Activated T-helper 17 cell treated with anti-CD3 and anti-CD28 coated beads, Interleukin-2, amount 50 U/mL, for 72 hours (primary cell): Measurements from ENCODE around the gene PHF21A. TPM values are rescaled to one million over a fixed set of nuclear protein-coding genes. Genes with fewer than 3 reads are reported as not detected.

ENCODE experiments used
- ATAC-seq: fragments of 150-1000 bp; cut with Tn5 transposase; replicated peaks from 2 replicates; pipeline ENCODE4 v1.10.0; 2021; ENCODE audit warnings: mild to moderate bottlenecking, moderate library complexity
- H3K27ac Mint-ChIP-seq: one replicate; pipeline ENCODE4 v1.8.0; 2022; ENCODE audit warnings: mixed read lengths
- H3K27me3 Mint-ChIP-seq: one replicate; pipeline ENCODE4 v1.8.0; 2022; ENCODE audit warnings: mixed read lengths
- H3K36me3 Mint-ChIP-seq: one replicate; pipeline ENCODE4 v1.8.0; 2022; ENCODE audit warnings: low read depth, mild to moderate bottlenecking, mixed read lengths
- H3K4me1 Mint-ChIP-seq: one replicate; pipeline ENCODE4 v1.8.0; 2022; ENCODE audit warnings: mixed read lengths
- H3K4me3 Mint-ChIP-seq: one replicate; pipeline ENCODE4 v1.8.0; 2022; ENCODE audit warnings: mild to moderate bottlenecking, mixed read lengths
- H3K9me3 Mint-ChIP-seq: one replicate; pipeline ENCODE4 v1.8.0; 2022; ENCODE audit warnings: mixed read lengths
- total RNA-seq, 2 donors: library from RNA; stranded (reverse); gene quantifications; one replicate each; pipeline ENCODE4 v1.2.3, GENCODE V29; 2022

PHF21A gene
- 10 to 100 TPM; 33.5 to 91.7 TPM for total RNA-seq

DNA sequence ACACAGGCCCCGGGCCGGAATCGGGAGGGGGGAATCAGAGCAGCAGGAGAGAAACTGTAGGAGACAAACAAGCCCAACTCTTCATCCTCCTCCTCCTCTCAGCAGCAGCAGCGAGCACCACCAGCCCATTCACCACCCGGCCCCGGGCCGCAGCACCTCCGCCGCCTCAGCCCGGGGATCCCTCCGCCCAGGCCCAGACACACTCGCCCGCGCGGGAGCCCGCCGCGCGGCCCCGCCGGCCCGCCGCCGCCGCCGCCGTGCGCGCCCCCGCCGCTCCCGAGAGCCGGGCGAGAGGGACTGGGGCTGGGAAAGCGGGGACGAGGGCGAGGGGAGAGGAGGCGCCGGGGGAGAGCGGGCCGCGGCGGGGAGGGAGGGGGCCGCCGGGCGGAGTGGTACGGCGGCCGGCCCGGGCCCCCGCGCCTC lies at the start of gene PHF21A:
Gene PHF21A (minus strand): TSS at position 154 of the 423 bp plus-strand sequence. CDS start 37,235 bp downstream, outside the sequence.
- H3K27ac Mint-ChIP-seq: peak within 1 kb of the TSS; percentile 91
- peaks cover 29% of the 10 kb centered on the region for H3K36me3 Mint-ChIP-seq
- H3K9me3 Mint-ChIP-seq: no peaks in the 10 kb centered on the region
- peak within 1 kb of the TSS; percentile 92 for H3K4me3 Mint-ChIP-seq
- peaks cover 17% of the 10 kb centered on the region for H3K4me1 Mint-ChIP-seq
- H3K27me3 Mint-ChIP-seq: no peaks in the 10 kb centered on the region
- ATAC-seq: peak; percentile 76

DNA sequence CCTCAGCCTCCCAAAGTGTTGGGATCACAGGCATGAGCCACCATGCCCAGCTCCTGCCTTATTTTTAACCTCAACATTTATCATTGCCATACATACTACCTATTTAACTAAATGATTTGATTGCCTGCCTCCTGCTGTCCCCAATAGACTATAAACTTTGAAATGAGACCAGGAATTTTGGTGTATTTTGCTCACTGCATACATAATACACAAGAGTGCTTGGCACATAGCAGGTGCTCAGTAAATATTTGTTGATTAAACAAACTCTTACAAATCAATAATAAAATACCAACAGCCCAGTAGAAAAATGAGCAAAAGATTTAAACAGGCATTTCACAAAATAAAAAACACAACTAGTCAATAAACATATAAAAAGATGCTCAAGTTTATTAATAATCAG lies 49.5 kb upstream of the PHF21A start:
- peaks cover 27% of the 10 kb centered on the region for H3K27me3 Mint-ChIP-seq
- no peak for ATAC-seq
- no peaks in the 10 kb centered on the region for H3K9me3 Mint-ChIP-seq
- no peak overlapping the region for H3K27ac Mint-ChIP-seq
- H3K4me3 Mint-ChIP-seq: no peak overlapping the region
- no peaks in the 10 kb centered on the region for H3K4me1 Mint-ChIP-seq
- H3K36me3 Mint-ChIP-seq: no peaks in the 10 kb centered on the region

DNA sequence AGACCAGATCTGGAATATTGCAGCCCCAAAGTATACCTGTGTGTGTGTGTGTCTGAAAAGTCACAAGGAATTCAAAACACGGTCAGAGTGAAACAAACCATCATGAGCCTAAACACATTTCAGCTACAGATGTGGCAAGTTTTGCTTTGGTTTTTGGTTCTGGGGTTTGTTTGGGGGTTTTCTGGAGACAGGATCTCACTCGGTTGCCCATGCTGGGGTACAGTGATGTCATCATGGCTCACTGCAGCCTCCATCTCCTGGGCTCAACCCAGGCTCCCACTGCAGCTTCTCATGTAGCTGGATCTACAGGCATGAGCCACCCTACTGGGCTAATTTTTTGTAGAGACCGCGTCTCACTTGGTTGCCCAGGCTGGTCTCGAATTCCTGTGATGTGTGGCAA lies 41.4 kb upstream of the PHF21A start:
- Mint-ChIP-seq H3K4me3 (no peak overlapping the region), H3K27me3 (peaks cover 35% of the 10 kb centered on the region), H3K4me1 (no peaks in the 10 kb centered on the region), H3K27ac (no peak overlapping the region), H3K9me3 (no peaks in the 10 kb centered on the region), H3K36me3 (no peaks in the 10 kb centered on the region)
- peak; percentile 73 for ATAC-seq

DNA sequence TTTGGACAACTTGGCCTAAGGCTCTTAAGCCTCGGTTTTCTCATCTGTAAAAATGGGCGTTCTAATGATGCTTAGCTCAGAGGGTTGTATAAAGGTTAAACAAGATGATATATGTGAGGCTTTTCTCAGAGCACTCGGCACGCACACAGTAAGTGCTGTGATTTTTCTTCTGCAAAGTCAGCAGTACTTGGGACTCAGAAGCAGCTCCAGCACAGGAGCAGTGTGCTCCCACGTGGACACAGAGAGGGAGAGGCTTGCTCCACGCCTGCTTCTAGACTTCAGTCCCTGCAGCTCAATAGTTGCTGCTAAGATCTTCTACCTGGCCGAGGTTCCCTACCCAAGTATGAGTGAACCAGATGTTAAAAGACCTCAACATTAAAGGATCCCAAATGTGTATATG lies 39.9 kb upstream of the PHF21A start:
- no peak overlapping the region for H3K4me3 Mint-ChIP-seq
- H3K27me3 Mint-ChIP-seq: peaks cover 33% of the 10 kb centered on the region
- H3K36me3 Mint-ChIP-seq: no peaks in the 10 kb centered on the region
- ATAC-seq: no peak
- H3K4me1 Mint-ChIP-seq: no peaks in the 10 kb centered on the region
- no peaks in the 10 kb centered on the region for H3K9me3 Mint-ChIP-seq
- H3K27ac Mint-ChIP-seq: no peak overlapping the region

DNA sequence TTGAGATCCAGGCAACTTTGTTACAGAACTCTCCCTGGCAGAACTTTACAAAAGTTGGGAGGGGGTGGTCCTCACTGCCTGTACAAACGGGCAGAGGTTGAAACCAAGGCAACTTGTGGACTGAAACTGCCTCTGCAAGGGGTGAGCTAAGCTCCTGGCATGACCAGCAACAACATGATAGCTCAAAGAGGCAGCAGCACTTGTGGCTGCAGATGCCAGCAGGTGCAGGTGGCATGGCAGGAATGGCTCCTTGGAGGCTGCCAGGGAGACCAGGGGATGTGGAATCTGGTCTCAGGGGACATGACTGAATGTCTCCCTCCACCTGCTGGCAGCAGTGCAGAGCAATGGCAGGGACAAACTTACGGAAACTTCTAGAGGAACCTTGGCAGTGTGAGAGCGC lies 38.8 kb upstream of the PHF21A start:
- H3K27ac Mint-ChIP-seq: no peak overlapping the region
- H3K4me3 Mint-ChIP-seq: no peak overlapping the region
- H3K27me3 Mint-ChIP-seq: peaks cover 29% of the 10 kb centered on the region
- no peaks in the 10 kb centered on the region for H3K36me3 Mint-ChIP-seq
- H3K4me1 Mint-ChIP-seq: no peaks in the 10 kb centered on the region
- H3K9me3 Mint-ChIP-seq: no peaks in the 10 kb centered on the region
- no peak for ATAC-seq

DNA sequence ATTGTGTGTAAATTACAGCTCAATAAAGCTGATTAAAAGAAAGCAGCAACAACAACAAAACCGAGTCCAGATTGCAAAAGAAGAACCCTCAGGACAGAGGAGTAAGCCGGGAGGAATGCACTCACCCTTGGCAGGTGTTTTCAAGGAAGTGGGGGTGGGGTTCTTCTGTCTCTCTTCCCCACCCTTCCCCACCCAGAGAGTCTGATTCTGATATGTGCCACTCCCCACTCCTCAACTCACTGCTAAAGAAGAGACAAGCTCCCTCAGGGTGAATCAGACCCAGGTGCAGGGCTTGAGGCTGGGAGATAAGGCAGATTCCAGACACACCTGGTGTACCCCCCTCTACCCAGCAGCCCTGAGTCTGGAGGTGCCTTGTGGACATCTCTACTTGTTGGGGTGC lies 38.4 kb upstream of the PHF21A start:
- H3K36me3 Mint-ChIP-seq: no peaks in the 10 kb centered on the region
- ATAC-seq: no peak
- no peaks in the 10 kb centered on the region for H3K4me1 Mint-ChIP-seq
- no peak overlapping the region for H3K27ac Mint-ChIP-seq
- no peaks in the 10 kb centered on the region for H3K9me3 Mint-ChIP-seq
- H3K4me3 Mint-ChIP-seq: no peak overlapping the region
- H3K27me3 Mint-ChIP-seq: peaks cover 29% of the 10 kb centered on the region

DNA sequence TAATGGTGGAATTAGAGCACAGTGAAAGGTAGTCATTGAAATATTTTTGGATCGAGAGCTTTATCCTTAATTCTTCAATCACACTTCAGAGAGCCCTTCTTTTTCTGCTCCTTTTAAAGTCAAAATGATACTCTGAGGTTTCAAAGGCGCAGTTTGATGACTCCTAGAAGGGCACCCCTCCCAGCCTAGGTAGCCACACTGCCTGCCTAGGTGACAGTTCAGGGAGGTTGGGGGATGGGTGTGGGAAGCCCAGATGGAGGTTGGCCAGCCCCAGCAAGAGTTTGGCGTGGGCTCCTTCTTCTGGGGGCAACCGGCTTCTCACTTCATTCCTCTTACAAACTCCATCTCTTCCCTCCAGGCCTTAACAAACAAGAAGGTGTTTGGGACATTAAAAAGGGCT lies 28.6 kb upstream of the PHF21A start:
- H3K4me3 Mint-ChIP-seq: no peak overlapping the region
- H3K9me3 Mint-ChIP-seq: no peaks in the 10 kb centered on the region
- H3K36me3 Mint-ChIP-seq: no peaks in the 10 kb centered on the region
- no peaks in the 10 kb centered on the region for H3K4me1 Mint-ChIP-seq
- ATAC-seq: peak; percentile 35
- H3K27me3 Mint-ChIP-seq: no peaks in the 10 kb centered on the region
- H3K27ac Mint-ChIP-seq: no peak overlapping the region

DNA sequence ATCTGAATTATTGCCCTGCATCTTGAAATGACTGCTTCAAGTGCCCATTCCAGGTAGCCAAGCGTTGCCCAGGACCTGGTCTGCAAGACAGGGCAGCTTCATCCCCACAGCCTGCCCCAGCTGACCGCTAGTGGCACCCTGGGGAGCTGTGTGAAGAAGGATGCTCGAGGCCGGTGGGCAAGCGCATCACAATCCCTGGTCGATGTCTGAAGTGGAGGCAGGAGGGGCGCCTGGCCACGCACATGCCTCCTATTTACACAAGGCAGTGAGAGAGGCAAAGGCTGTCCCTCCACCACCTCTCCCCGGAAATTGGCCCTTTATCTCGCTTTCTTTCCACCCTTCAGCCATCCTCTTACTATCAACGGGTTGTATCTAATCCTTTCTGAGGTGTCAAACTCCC lies 28.1 kb upstream of the PHF21A start:
- H3K9me3 Mint-ChIP-seq: no peaks in the 10 kb centered on the region
- no peaks in the 10 kb centered on the region for H3K36me3 Mint-ChIP-seq
- no peaks in the 10 kb centered on the region for H3K4me1 Mint-ChIP-seq
- no peak for ATAC-seq
- no peaks in the 10 kb centered on the region for H3K27me3 Mint-ChIP-seq
- no peak overlapping the region for H3K27ac Mint-ChIP-seq
- no peak overlapping the region for H3K4me3 Mint-ChIP-seq

DNA sequence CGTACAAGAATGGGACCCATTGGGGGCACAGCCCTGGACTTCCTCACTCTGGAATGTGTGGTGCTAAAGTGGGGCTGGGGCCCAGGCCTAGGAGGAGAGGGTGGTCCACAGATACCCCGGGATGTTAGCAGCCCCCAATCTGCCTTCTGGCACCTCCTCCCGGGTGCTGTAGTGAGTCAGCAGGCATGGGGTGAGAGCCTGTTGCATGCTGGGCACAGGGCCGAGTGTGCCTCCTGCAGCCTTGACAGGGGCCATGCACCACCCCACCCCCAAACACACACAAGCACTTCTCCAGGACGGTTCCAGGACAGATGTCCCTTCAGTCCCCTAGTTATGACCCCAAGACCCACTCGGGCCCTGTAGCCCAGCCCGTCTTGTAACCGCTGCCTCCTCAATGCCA lies 23.5 kb upstream of the PHF21A start:
- no peaks in the 10 kb centered on the region for H3K27me3 Mint-ChIP-seq
- no peaks in the 10 kb centered on the region for H3K4me1 Mint-ChIP-seq
- no peaks in the 10 kb centered on the region for H3K36me3 Mint-ChIP-seq
- H3K4me3 Mint-ChIP-seq: no peak overlapping the region
- H3K9me3 Mint-ChIP-seq: no peaks in the 10 kb centered on the region
- ATAC-seq: no peak
- H3K27ac Mint-ChIP-seq: no peak overlapping the region

DNA sequence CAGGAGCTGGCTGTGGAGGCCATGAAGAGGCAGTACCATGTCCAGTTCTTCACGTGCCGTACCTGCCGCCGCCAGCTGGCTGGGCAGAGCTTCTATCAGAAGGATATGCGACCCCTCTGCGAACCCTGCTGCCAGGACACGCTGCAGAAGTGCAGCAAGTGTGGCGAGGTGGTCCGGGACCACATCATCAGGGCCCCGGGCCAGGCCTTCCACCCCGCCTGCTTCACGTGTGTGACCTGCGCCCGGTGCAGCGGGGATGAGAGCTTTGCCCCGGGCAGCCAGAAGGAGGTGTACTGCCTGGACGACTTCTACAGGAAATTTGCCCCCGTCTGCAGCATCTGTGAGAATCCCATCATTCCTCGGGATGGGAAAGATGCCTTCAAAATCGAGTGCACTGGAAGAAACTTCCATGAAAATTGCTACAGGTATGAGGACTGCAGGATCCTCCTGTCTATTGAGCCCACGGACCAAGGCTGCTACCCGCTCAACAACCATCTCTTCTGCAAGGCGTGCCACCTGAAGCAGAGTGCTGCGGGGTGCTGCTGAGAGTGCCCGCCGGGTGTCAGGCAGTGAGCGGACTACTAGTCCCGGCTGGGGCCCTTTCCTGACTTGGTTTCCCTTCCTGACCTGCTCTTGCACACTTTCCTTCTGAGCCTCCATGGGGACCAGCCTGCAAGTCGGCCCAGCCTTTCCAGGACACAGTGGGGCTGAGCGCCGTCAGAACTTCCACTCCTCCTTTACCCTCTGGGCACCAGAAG lies 22.0 kb upstream of the PHF21A start:
- no peaks in the 10 kb centered on the region for H3K4me1 Mint-ChIP-seq
- H3K9me3 Mint-ChIP-seq: no peaks in the 10 kb centered on the region
- no peak overlapping the region for H3K27ac Mint-ChIP-seq
- no peak for ATAC-seq
- H3K4me3 Mint-ChIP-seq: no peak overlapping the region
- no peaks in the 10 kb centered on the region for H3K27me3 Mint-ChIP-seq
- H3K36me3 Mint-ChIP-seq: no peaks in the 10 kb centered on the region

DNA sequence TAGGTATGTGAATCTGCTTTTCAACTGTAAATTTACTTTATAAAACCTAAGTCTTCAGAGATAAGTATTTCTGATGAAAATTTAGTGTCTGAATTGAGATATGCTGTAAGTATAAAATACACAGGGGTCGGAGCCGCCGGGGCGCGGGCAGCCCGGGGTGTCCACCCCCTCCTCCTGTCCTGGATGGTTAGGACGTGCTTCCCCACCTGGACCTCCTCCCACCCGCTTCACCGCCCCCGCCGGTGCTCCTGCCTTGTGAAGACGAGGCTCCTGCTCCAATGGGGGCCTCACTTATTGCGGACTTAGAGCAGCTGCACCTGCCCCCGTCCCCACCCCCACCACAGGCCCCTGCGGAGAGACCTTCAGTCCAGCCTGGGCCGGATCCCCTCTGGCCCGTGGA lies 21.3 kb upstream of the PHF21A start:
- ATAC-seq: no peak
- H3K9me3 Mint-ChIP-seq: no peaks in the 10 kb centered on the region
- H3K36me3 Mint-ChIP-seq: no peaks in the 10 kb centered on the region
- H3K4me1 Mint-ChIP-seq: no peaks in the 10 kb centered on the region
- no peak overlapping the region for H3K27ac Mint-ChIP-seq
- H3K27me3 Mint-ChIP-seq: no peaks in the 10 kb centered on the region
- H3K4me3 Mint-ChIP-seq: no peak overlapping the region

DNA sequence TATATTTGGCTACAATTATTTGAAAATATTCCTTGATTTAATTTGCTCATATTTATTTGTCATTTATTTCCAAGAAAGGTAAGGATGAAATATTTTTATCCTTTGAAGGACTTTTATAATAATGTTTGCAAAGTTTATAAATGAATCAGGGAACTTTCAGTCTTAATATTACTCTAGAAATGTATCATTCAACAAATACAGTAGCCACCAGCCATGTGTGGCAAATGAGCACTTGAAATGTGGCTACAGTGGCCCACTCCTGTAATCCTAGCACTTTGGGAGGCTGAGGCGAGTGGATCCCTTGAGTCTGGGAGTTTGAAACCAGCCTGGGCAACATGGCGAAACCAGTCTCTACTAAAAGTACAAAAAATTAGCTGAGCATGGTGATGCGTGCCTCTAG lies 20.3 kb upstream of the PHF21A start:
- Mint-ChIP-seq H3K27ac (no peak overlapping the region), H3K27me3 (no peaks in the 10 kb centered on the region), H3K4me1 (no peaks in the 10 kb centered on the region), H3K4me3 (no peak overlapping the region), H3K9me3 (no peaks in the 10 kb centered on the region), H3K36me3 (no peaks in the 10 kb centered on the region)
- ATAC-seq: peak; percentile 52

DNA sequence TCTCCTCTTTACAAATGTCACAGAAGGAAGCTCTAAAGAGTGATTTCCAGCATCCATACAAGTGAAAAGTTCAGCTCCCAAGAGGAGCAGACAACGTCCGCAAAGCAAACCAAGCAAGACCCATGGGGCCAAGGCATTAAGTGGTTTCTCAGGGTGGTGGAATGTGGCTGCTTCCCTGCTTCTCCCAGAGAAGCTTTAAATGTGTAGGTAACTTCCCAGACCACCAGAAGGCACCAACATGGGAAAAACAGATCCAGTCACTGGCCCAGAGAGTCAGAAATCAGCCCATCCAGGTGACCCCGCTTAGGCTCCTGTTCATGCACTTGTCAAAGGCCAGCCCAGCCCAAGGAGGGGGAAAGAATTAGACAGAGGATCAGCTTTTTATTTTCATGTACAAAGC lies 13.3 kb upstream of the PHF21A start:
- H3K4me1 Mint-ChIP-seq: no peaks in the 10 kb centered on the region
- no peak for ATAC-seq

DNA sequence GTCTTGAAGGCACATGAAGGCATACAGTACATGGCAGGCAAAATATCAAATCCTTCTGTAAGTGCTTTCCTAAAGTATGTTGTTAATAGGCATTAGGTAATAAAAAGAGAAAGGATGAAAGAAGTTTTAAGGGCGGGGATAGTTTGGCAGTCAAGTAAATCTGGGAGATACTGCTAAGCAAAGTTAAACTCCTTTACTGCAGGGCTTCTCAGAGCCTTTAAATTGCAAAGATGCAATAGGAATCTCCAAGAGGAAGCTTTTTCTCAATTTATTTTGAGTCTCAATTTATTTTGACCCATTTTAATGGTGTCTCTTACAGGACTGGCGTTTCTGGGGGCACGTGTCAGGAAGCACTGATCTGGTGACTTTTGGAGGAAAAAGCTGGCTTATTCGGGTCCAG lies 12.8 kb upstream of the PHF21A start:
- Mint-ChIP-seq H3K27me3 (no peaks in the 10 kb centered on the region), H3K27ac (no peak overlapping the region), H3K9me3 (no peaks in the 10 kb centered on the region), H3K4me3 (no peak overlapping the region), H3K4me1 (no peaks in the 10 kb centered on the region), H3K36me3 (no peaks in the 10 kb centered on the region)
- ATAC-seq: no peak

More for the DNA sequence above, 13.3 kb upstream of the PHF21A start:
- Mint-ChIP-seq H3K4me3 (no peak overlapping the region), H3K9me3 (no peaks in the 10 kb centered on the region), H3K36me3 (no peaks in the 10 kb centered on the region), H3K27ac (no peak overlapping the region), H3K27me3 (no peaks in the 10 kb centered on the region)

DNA sequence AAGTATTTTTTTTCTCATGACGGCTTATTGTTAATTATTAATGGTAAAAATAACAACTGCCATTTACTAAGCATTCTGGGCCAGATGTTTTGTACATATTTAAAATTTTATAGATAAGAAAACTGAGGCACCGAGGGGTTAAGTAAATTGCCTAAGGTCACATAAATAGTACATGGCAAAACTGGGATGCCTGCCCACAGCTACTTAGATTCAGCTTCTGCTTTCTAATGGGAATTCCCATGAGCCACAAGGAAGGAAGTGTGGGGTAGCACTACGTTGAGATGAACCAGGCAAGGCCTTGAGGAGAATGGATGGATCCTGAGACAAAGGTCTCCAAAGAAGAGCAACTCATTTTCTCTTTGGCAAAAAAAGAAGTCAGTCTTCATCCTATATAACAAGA lies 11.9 kb upstream of the PHF21A start:
- no peak for ATAC-seq
- Mint-ChIP-seq H3K27ac (no peak overlapping the region), H3K4me3 (no peak overlapping the region), H3K9me3 (no peaks in the 10 kb centered on the region), H3K36me3 (no peaks in the 10 kb centered on the region), H3K27me3 (no peaks in the 10 kb centered on the region), H3K4me1 (no peaks in the 10 kb centered on the region)
